AG10803 (cell line): ENCODE measurements around the gene RPP25L.
"Not testable (repeated sequence)": the region's sequence is repeated elsewhere in the genome, so short reads cannot be mapped to it uniquely, and the experiment has no call there.

Experiments
- DNase-seq: peaks from one replicate; pipeline ENCODE4 v3.0.0; 2010; ENCODE audit warnings: low read depth
- H3K4me3 ChIP-seq: 2 replicates; pipeline ENCODE4 v1.5.1; 2011; ENCODE audit warnings: mild to moderate bottlenecking, low read length, control low read depth
- CTCF ChIP-seq: conservative IDR thresholded peaks from 2 replicates; pipeline ENCODE4 v1.5.1; 2011; ENCODE audit warnings: mild to moderate bottlenecking, low read length, control low read depth, inconsistent platforms

The RPP25L gene

GRCh38 chr9:34647651-34648050 lies 35.8 kb upstream of the RPP25L start:
- no peak for TF ChIP-seq CTCF
- peak overlapping the region; percentile 88 for H3K4me3 ChIP-seq
- DNase-seq: no peak

- peak overlapping the region; percentile 88 for H3K4me3 ChIP-seq
- no peak for DNase-seq
- no peak for TF ChIP-seq CTCF
Measured at GRCh38 chr9:34647084-34647403, 35.1 kb upstream of the RPP25L start.

DNA sequence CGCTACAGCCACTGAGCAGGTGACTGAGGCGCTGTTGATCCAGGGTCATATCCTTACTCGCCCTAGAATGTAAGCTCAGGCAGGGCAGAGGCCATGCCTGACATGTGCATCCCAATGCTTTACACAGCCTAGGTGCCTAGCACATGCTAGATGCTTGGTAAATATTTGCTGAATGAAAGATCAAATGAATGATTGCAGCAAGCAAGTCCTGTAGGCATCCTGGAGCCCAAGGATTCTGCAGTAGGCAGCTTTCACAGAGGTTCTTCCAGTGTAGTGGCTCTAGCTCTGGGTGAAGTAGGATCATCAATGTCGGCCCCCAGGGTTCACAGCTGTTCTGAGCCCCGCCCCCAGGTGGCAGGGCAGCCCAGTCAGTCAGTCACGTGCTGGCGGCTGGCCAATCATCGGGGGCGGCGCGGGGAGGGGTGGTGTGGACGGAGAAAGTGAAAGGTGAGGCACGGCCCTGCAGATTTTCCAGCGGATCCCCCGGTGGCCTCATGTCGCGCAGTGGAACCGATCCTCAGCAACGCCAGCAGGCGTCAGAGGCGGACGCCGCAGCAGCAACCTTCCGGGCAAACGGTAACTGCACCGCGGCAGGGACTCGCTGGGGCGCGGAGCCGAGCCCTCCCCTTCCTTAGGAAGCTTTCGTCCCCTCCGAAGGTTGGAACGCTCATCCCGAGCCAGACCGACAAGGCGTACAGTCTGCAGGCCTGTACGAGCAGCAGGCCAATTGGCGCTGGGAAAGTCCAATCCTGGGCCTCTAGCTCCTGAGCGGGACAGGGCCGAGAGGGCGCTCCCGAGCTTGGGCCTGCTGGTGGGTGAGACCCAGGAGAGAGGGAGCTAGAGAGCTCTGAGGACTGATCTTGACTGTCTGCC lies 34.5 kb upstream of the RPP25L start, which contains the start of gene GALT:
TSS of gene GALT (plus strand) at position 465 of the 873 bp plus-strand sequence. CDS start at position 495, 30 bp downstream.
- peak within 1 kb of the TSS; percentile 88 for H3K4me3 ChIP-seq
- DNase-seq: peak; percentile 81
- peak; percentile 61 for TF ChIP-seq CTCF

- H3K4me3 ChIP-seq: no peak overlapping the region
- peak; percentile 49 for DNase-seq
- TF ChIP-seq CTCF: no peak
Measured at GRCh38 chr9:34644766-34645314, 32.9 kb upstream of the RPP25L start.

GRCh38 chr9:34642679-34643078 lies 30.8 kb upstream of the RPP25L start:
- no peak for DNase-seq
- no peak for TF ChIP-seq CTCF

DNA sequence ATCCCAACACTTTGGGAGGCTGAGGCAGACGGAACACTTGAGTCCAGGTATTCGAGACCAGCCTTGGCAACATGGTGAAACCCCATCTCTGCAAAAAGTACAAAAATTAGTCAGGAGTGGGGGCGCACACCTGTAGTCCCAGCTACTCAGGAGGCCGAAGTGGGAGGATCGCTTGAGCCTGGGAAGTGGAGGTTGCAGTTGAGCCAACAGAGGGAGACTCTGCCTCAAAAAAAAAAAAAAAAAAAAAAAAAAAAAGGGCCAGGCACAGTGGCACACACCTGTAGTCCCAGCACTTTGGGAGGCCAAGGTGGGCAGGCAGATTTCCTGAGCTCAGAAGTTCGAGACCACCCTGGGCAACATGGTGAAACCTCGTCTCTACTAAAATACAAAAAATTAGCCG lies 27.4 kb upstream of the RPP25L start:
- not testable (repeated sequence) for H3K4me3 ChIP-seq, DNase-seq

More at GRCh38 chr9:34642679-34643078, 30.8 kb upstream of the RPP25L start:
- H3K4me3 ChIP-seq: no peak overlapping the region

GRCh38 chr9:34638138-34638445 lies 26.2 kb upstream of the RPP25L start:
- no peak for TF ChIP-seq CTCF
- DNase-seq: no peak
- peak overlapping the region; percentile 76 for H3K4me3 ChIP-seq
